HEK293T (cell line): Measurements from ENCODE around the gene RNF220.

Source experiments
- BHLHE40 ChIP-seq: fragments of 450-650 bp; IDR thresholded peaks from 2 replicates; pipeline ENCODE4 v1.6.1; 2016; ENCODE audit warnings: mild to moderate bottlenecking, moderate library complexity, borderline replicate concordance
- ELF4 ChIP-seq: fragments of 450-650 bp; IDR thresholded peaks from 2 replicates; pipeline ENCODE4 v1.6.1; 2017; ENCODE audit warnings: antibody characterized with exemption
- FOXA1 ChIP-seq: fragments of 450-650 bp; IDR thresholded peaks from 2 replicates; pipeline ENCODE4 v1.6.1; 2016; ENCODE audit warnings: mild to moderate bottlenecking
- FOXM1 ChIP-seq: fragments of 450-650 bp; IDR thresholded peaks from 2 replicates; pipeline ENCODE4 v1.6.1; 2017; ENCODE audit warnings: mild to moderate bottlenecking, borderline replicate concordance
- HDGF ChIP-seq: fragments of 450-650 bp; IDR thresholded peaks from 2 replicates; pipeline ENCODE4 v1.6.1; 2017; ENCODE audit warnings: antibody characterized with exemption, borderline replicate concordance
- PKNOX1 ChIP-seq: fragments of 450-650 bp; IDR thresholded peaks from 2 replicates; pipeline ENCODE4 v1.6.1; 2016
- SP1 ChIP-seq: fragments of 450-650 bp; IDR thresholded peaks from 2 replicates; pipeline ENCODE4 v1.6.1; 2017
- SUZ12 ChIP-seq: fragments of 450-650 bp; IDR thresholded peaks from 2 replicates; pipeline ENCODE4 v1.6.1; 2016; ENCODE audit warnings: mild to moderate bottlenecking
- ZNF384 ChIP-seq: fragments of 450-650 bp; IDR thresholded peaks from 2 replicates; pipeline ENCODE4 v1.6.1; 2016

- TF ChIP-seq FOXM1: no peak
- no peak for TF ChIP-seq SP1
- TF ChIP-seq ELF4: no peak
- no peak for TF ChIP-seq FOXA1
- TF ChIP-seq BHLHE40: no peak
- no peak for TF ChIP-seq PKNOX1
- no peak for TF ChIP-seq SUZ12
- no peak for TF ChIP-seq HDGF
- no peak for TF ChIP-seq ZNF384
Measured at GRCh38 chr1:44649788-44650158, 244.7 kb downstream of the RNF220 start.
